Measurements from ENCODE around the gene EHMT2.

GRCh38 chr6:31928672-31928939 is 31.1 kb upstream of the EHMT2 start:
- TF ChIP-seq, protein P1, sequence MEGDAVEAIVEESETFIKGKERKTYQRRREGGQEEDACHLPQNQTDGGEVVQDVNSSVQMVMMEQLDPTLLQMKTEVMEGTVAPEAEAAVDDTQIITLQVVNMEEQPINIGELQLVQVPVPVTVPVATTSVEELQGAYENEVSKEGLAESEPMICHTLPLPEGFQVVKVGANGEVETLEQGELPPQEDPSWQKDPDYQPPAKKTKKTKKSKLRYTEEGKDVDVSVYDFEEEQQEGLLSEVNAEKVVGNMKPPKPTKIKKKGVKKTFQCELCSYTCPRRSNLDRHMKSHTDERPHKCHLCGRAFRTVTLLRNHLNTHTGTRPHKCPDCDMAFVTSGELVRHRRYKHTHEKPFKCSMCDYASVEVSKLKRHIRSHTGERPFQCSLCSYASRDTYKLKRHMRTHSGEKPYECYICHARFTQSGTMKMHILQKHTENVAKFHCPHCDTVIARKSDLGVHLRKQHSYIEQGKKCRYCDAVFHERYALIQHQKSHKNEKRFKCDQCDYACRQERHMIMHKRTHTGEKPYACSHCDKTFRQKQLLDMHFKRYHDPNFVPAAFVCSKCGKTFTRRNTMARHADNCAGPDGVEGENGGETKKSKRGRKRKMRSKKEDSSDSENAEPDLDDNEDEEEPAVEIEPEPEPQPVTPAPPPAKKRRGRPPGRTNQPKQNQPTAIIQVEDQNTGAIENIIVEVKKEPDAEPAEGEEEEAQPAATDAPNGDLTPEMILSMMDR (IDR thresholded peaks at IDR 0.05; ENCODE audit: insufficient read depth, low read length): no peak
- no peak for TF ChIP-seq SPI1 (IDR thresholded peaks at IDR 0.05; ENCODE audit: borderline replicate concordance, low read depth)

Data from HL-60 (cell line).